ENCODE measurements around the gene F8A2. TPM values are rescaled to one million over a fixed set of nuclear protein-coding genes. Genes with fewer than 3 reads are reported as not detected.
"Not testable (repeated sequence)": the region's sequence is repeated elsewhere in the genome, so short reads cannot be mapped to it uniquely, and the experiment has no call there.

Gene F8A2
- polyA plus RNA-seq (2013, experiment 1 of 2): not detected
- not detected for polyA plus RNA-seq (2013, experiment 2 of 2)

GRCh38 chrX:155381843-155382528 lies at the start of gene F8A2:
F8A2 (plus strand) TSS chrX:155382095; CDS start chrX:155382115, 20 bp downstream.
- H2BK120ac ChIP-seq (ENCODE audit: low read depth, low read length); H3K9ac ChIP-seq (ENCODE audit: low read length); H3K23ac ChIP-seq (ENCODE audit: low read length); H3K4ac ChIP-seq (ENCODE audit: low read depth, low read length); H3K27me3 ChIP-seq (ENCODE audit: insufficient read depth, low read length, poor library complexity); H3K27ac ChIP-seq (ENCODE audit: low read depth, low read length); H4K8ac ChIP-seq (ENCODE audit: low read depth, low read length); H2AK5ac ChIP-seq (ENCODE audit: low read length); H3K4me2 ChIP-seq (ENCODE audit: low read length); H3K79me2 ChIP-seq (ENCODE audit: control insufficient read depth, insufficient read depth, low read length); H4K5ac ChIP-seq (ENCODE audit: low read length); H3K4me1 ChIP-seq (ENCODE audit: control insufficient read depth, low read depth, low read length); H2BK15ac ChIP-seq (replicated peaks; ENCODE audit: low read depth); DNase-seq; H3K36me3 ChIP-seq (ENCODE audit: control insufficient read depth, insufficient read depth, low read length); H3K18ac ChIP-seq (ENCODE audit: low read length); H3K79me1 ChIP-seq (ENCODE audit: low read length); H3K56ac ChIP-seq (ENCODE audit: low read length); H2BK5ac ChIP-seq (ENCODE audit: low read length); H3K4me3 ChIP-seq (ENCODE audit: low read length): not testable (repeated sequence)
- no CpG with 5 or more reads among the region's 90 CpGs for WGBS (ENCODE audit: extremely low coverage, insufficient coverage, low lambda C conversion rate)

DNA sequence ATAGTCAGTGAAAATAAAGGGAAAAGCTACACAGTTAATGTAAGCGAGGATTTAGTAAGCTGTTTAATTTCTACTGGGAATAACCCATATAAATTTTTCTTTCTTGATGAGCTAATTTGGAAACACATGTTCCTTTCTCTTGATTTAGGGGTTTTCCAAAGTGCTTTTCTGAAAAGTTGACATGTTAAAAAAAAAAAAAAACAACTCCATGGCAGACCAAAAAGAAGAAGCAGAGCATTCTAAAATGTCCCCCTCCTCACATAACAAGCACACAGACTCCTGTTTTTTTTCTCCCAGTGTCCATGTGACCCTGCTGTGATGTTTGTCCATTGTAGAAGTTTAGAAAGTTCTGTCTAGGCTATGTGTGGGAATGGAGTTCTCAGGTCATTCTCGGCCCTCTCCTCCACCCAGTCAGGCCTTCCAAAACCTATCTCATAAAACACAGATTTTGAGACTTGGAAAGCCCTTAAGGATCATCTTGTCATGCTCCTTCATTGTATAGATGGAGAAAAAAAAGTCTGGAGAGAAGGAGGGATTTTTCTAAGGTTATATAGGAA lies 48.3 kb upstream of the F8A2 start:
- Histone ChIP-seq H3K27ac (ENCODE audit: low read depth, low read length) (no peak overlapping the region), H4K5ac (ENCODE audit: low read length) (no peak overlapping the region), H3K9ac (ENCODE audit: low read length) (no peak overlapping the region), H3K56ac (ENCODE audit: low read length) (no peak overlapping the region), H3K79me1 (ENCODE audit: low read length) (no peaks in the 10 kb centered on the region), H3K4me2 (ENCODE audit: low read length) (no peak overlapping the region), H2BK5ac (ENCODE audit: low read length) (no peak overlapping the region), H2AK5ac (ENCODE audit: low read length) (no peak overlapping the region), H3K4ac (ENCODE audit: low read depth, low read length) (no peak overlapping the region), H3K18ac (ENCODE audit: low read length) (no peak overlapping the region), H3K79me2 (ENCODE audit: control insufficient read depth, insufficient read depth, low read length) (no peaks in the 10 kb centered on the region), H3K27me3 (ENCODE audit: insufficient read depth, low read length, poor library complexity) (no peaks in the 10 kb centered on the region), H3K23ac (ENCODE audit: low read length) (no peak overlapping the region), H3K4me3 (ENCODE audit: low read length) (no peak overlapping the region), H3K4me1 (ENCODE audit: control insufficient read depth, low read depth, low read length) (no peaks in the 10 kb centered on the region), H2BK15ac (replicated peaks; ENCODE audit: low read depth) (no peak overlapping the region), H4K8ac (ENCODE audit: low read depth, low read length) (no peak overlapping the region), H3K36me3 (ENCODE audit: control insufficient read depth, insufficient read depth, low read length) (no peaks in the 10 kb centered on the region), H2BK120ac (ENCODE audit: low read depth, low read length) (no peak overlapping the region)
- WGBS (ENCODE audit: extremely low coverage, insufficient coverage, low lambda C conversion rate): no CpG with 5 or more reads among the region's 2 CpGs
- DNase-seq: no peak

GRCh38 chrX:155334486-155335336 lies 47.2 kb upstream of the F8A2 start, which contains the start of gene CLIC2:
CLIC2 (minus strand) TSS chrX:155334614; CDS start chrX:155334427, 187 bp downstream.
- Histone ChIP-seq H3K4me2 (ENCODE audit: low read length) (no peak within 1 kb of the TSS), H3K18ac (ENCODE audit: low read length) (no peak within 1 kb of the TSS), H3K9ac (ENCODE audit: low read length) (no peak within 1 kb of the TSS), H2BK5ac (ENCODE audit: low read length) (no peak within 1 kb of the TSS), H3K36me3 (ENCODE audit: control insufficient read depth, insufficient read depth, low read length) (no peaks in the 10 kb centered on the region), H3K79me1 (ENCODE audit: low read length) (no peaks in the 10 kb centered on the region), H4K8ac (ENCODE audit: low read depth, low read length) (no peak within 1 kb of the TSS), H3K4me3 (ENCODE audit: low read length) (no peak within 1 kb of the TSS), H4K5ac (ENCODE audit: low read length) (no peak within 1 kb of the TSS), H3K79me2 (ENCODE audit: control insufficient read depth, insufficient read depth, low read length) (no peaks in the 10 kb centered on the region), H2AK5ac (ENCODE audit: low read length) (no peak within 1 kb of the TSS), H3K4ac (ENCODE audit: low read depth, low read length) (no peak within 1 kb of the TSS), H3K27ac (ENCODE audit: low read depth, low read length) (no peak within 1 kb of the TSS), H3K23ac (ENCODE audit: low read length) (no peak within 1 kb of the TSS), H2BK15ac (replicated peaks; ENCODE audit: low read depth) (no peak within 1 kb of the TSS), H2BK120ac (ENCODE audit: low read depth, low read length) (no peak within 1 kb of the TSS), H3K27me3 (ENCODE audit: insufficient read depth, low read length, poor library complexity) (no peaks in the 10 kb centered on the region), H3K4me1 (ENCODE audit: control insufficient read depth, low read depth, low read length) (no peaks in the 10 kb centered on the region), H3K56ac (ENCODE audit: low read length) (no peak within 1 kb of the TSS)
- no CpG with 5 or more reads among the region's 5 CpGs for WGBS (ENCODE audit: extremely low coverage, insufficient coverage, low lambda C conversion rate)
- DNase-seq: no peak

DNA sequence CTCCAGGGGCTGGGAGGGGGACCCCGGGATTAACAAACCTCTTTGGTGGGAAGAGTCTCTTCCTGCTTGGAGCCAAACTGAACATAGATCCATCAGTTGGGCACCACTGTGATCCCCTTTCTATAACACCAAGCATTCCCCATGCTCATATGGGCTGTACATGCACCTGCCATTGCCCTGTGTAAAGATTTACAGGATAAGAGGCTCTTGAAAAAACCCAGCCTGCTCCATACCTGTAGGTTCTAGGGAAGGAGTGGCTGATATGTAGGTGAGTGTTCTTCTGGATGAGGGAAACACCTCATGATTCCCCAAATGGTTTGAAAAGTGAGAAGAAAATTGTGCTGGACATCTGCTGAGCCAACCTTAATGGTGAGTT lies 46.6 kb upstream of the F8A2 start:
- not testable (repeated sequence) for H3K18ac ChIP-seq (ENCODE audit: low read length); H2BK120ac ChIP-seq (ENCODE audit: low read depth, low read length); H3K23ac ChIP-seq (ENCODE audit: low read length); H3K4me2 ChIP-seq (ENCODE audit: low read length); H4K8ac ChIP-seq (ENCODE audit: low read depth, low read length); DNase-seq; H3K79me1 ChIP-seq (ENCODE audit: low read length); H3K9ac ChIP-seq (ENCODE audit: low read length); H3K4ac ChIP-seq (ENCODE audit: low read depth, low read length); H3K36me3 ChIP-seq (ENCODE audit: control insufficient read depth, insufficient read depth, low read length); H2AK5ac ChIP-seq (ENCODE audit: low read length); H3K27me3 ChIP-seq (ENCODE audit: insufficient read depth, low read length, poor library complexity); H2BK5ac ChIP-seq (ENCODE audit: low read length); H3K4me1 ChIP-seq (ENCODE audit: control insufficient read depth, low read depth, low read length); H3K56ac ChIP-seq (ENCODE audit: low read length); H4K5ac ChIP-seq (ENCODE audit: low read length); H3K27ac ChIP-seq (ENCODE audit: low read depth, low read length); H2BK15ac ChIP-seq (replicated peaks; ENCODE audit: low read depth); H3K79me2 ChIP-seq (ENCODE audit: control insufficient read depth, insufficient read depth, low read length); H3K4me3 ChIP-seq (ENCODE audit: low read length)
- no CpG with 5 or more reads among the region's 1 CpG for WGBS (ENCODE audit: extremely low coverage, insufficient coverage, low lambda C conversion rate)

DNA sequence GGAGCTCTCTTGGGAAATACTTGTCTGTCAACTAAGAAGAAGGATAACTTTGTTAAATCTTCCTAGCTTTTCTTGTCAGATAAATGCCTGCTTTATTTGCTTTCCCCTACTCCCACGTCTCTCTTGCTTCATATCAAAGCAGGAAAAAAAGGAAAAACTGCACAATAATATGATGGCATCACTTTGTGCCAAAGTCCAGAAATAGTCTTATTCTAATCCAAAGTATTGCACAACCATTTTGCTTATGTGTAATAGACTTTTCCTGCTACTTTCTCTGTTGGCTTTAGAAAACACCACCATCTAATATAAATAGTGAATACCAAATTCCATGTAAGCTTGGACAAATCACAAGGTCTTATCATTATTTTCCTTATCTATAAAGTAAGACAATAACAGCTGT lies 36.2 kb upstream of the F8A2 start:
- H3K36me3 ChIP-seq (ENCODE audit: control insufficient read depth, insufficient read depth, low read length); H2BK120ac ChIP-seq (ENCODE audit: low read depth, low read length); H3K79me1 ChIP-seq (ENCODE audit: low read length); H3K27ac ChIP-seq (ENCODE audit: low read depth, low read length); H3K4ac ChIP-seq (ENCODE audit: low read depth, low read length); H3K56ac ChIP-seq (ENCODE audit: low read length); H3K4me1 ChIP-seq (ENCODE audit: control insufficient read depth, low read depth, low read length); H2AK5ac ChIP-seq (ENCODE audit: low read length); H3K27me3 ChIP-seq (ENCODE audit: insufficient read depth, low read length, poor library complexity); DNase-seq; H4K8ac ChIP-seq (ENCODE audit: low read depth, low read length); H2BK15ac ChIP-seq (replicated peaks; ENCODE audit: low read depth); H3K18ac ChIP-seq (ENCODE audit: low read length); H3K79me2 ChIP-seq (ENCODE audit: control insufficient read depth, insufficient read depth, low read length); H3K4me3 ChIP-seq (ENCODE audit: low read length); H4K5ac ChIP-seq (ENCODE audit: low read length); H3K9ac ChIP-seq (ENCODE audit: low read length); H2BK5ac ChIP-seq (ENCODE audit: low read length); H3K23ac ChIP-seq (ENCODE audit: low read length); H3K4me2 ChIP-seq (ENCODE audit: low read length): not testable (repeated sequence)
- WGBS (ENCODE audit: extremely low coverage, insufficient coverage, low lambda C conversion rate): no CpG with 5 or more reads among the region's 1 CpG
